ENCODE measurements around the gene CT47C1. TPM values are rescaled to one million over a fixed set of nuclear protein-coding genes. Genes with fewer than 3 reads are reported as not detected.

Gene CT47C1
- total and polyA plus RNA-seq, 10 of the 15 experiments (the other 5 are each of a cell fraction or from before 2014, with no cell fraction given) = not detected

- no TSS peak for BruUV-seq (replicated peaks)
- Histone ChIP-seq H3K4me1 (ENCODE audit: control insufficient read depth, insufficient read depth, low read length) (no peaks in the 10 kb centered on the region), H3K27ac (ENCODE audit: control insufficient read depth, insufficient read depth) (no peak overlapping the region), H3K79me2 (ENCODE audit: control insufficient read depth, insufficient read depth, low read length) (no peaks in the 10 kb centered on the region), H3K4me3 (no peak overlapping the region), H3K27me3 (replicated peaks in 1 of 2; ENCODE audit: control insufficient read depth in 2 of 2, insufficient read depth in 2 of 2, low read length in 1 of 2) (no peaks in the 10 kb centered on the region; a peak in 1 of 4 replicates), H2AFZ (ENCODE audit: control insufficient read depth, low read depth, low read length) (no peak overlapping the region), H3K4me2 (ENCODE audit: control insufficient read depth, insufficient read depth) (no peak overlapping the region), H4K20me1 (ENCODE audit: control insufficient read depth, insufficient read depth) (no peaks in the 10 kb centered on the region), H3K36me3 (ENCODE audit: control insufficient read depth in 2 of 2, insufficient read depth in 2 of 2, low read length in 1 of 2) (no peaks in the 10 kb centered on the region), H3K9me3 (replicated peaks; ENCODE audit: control insufficient read depth, insufficient read depth, low read length) (no peaks in the 10 kb centered on the region), H3K9ac (ENCODE audit: control insufficient read depth, insufficient read depth, low read length) (no peak overlapping the region)
- TF ChIP-seq PML (IDR thresholded peaks at IDR 0.05; ENCODE audit: low read length) = no peak
- TF ChIP-seq BACH1 (IDR thresholded peaks at IDR 0.05; ENCODE audit: borderline replicate concordance) = no peak
- no peak for TF ChIP-seq NFYA (IDR thresholded peaks at IDR 0.05; ENCODE audit: borderline replicate concordance, low read depth, low read length)
- FAIRE-seq (no peak), DNase-seq (ENCODE audit: low read depth, low spot score) (no peak), ATAC-seq (no peak)
- whole genome bisulfite sequencing (ENCODE audit: insufficient coverage, insufficient replicate concordance, low lambda C conversion rate, missing lambda C conversion rate) = 0% methylated on average over 1 of the region's 1 CpG
- intact Hi-C loops (cut with micrococcal nuclease; ENCODE audit: unreplicated experiment) (no loop called here), in situ Hi-C loops (cut with MboI) (no loop called here)
- RAD21 ChIA-PET (ENCODE audit: unreplicated experiment) = interaction anchor here (0.8 kb wide), 1 partner anchor 9 kb away, joined by 3 read pairs; no protein-coding TSS in a partner anchor
- CTCF ChIA-PET = interaction anchor here (1.5 to 1.8 kb wide), 2 partner anchors 74 to 96 kb away, joined by 5 to 7 read pairs; no protein-coding TSS in a partner anchor
- SMC1A ChIA-PET (ENCODE audit: uncharacterized antibody, unreplicated experiment) = interaction anchor here (0.6 to 1.7 kb wide), 4 partner anchors 73 to 383 kb away, joined by 3 to 4 read pairs (median 3); no protein-coding TSS in a partner anchor
- POLR2A ChIA-PET = interaction anchor here (0.6 to 0.8 kb wide), 2 partner anchors 8 to 540 kb away, joined by 3 to 6 read pairs; no protein-coding TSS in a partner anchor
Observed at GRCh38 chrX:119121341-119121740, 48.5 kb downstream of the CT47C1 start.

Other genes with a start within 250 kb of the CT47C1 start
- gene ZCCHC12, start 249.2 kb upstream of the CT47C1 start, total RNA-seq (2014; rRNA removed) = not detected in 2 replicates
- gene ZCCHC12, start 249.2 kb upstream of the CT47C1 start, total RNA-seq (2014; rRNA removed; fragmentation: Illumina TruSeq; extraction: Trizol) = not detected in 2 replicates
- gene ZCCHC12, start 249.2 kb upstream of the CT47C1 start, total RNA-seq (2021) = not detected in 2 replicates
- gene ZCCHC12, start 249.2 kb upstream of the CT47C1 start, polyA plus RNA-seq (2011; rRNA removed) = 0.04 TPM in 1 of 2 replicates, not detected in the other
- not detected in 2 replicates for gene ZCCHC12, start 249.2 kb upstream of the CT47C1 start, polyA plus RNA-seq (2014; fragmentation: Illumina TruSeq; extraction: Trizol)
- gene ZCCHC12, start 249.2 kb upstream of the CT47C1 start, polyA plus RNA-seq (2014; fragmentation: Nextera tagmentation; extraction: Ambion mirVana) = not detected
- gene ZCCHC12, start 249.2 kb upstream of the CT47C1 start, polyA plus RNA-seq (2014; rRNA removed) = not detected in 2 replicates
- gene ZCCHC12, start 249.2 kb upstream of the CT47C1 start, polyA plus RNA-seq (2016; fragmentation: Nextera tagmentation; extraction: Ambion mirVana) = not detected
- 0.23 TPM in 1 of 2 replicates, not detected in the other for gene LONRF3, start 98.4 kb upstream of the CT47C1 start, total RNA-seq (2014; rRNA removed)
- gene LONRF3, start 98.4 kb upstream of the CT47C1 start, total RNA-seq (2014; rRNA removed; fragmentation: Illumina TruSeq; extraction: Trizol) = 0.09 TPM in 2 replicates
- gene LONRF3, start 98.4 kb upstream of the CT47C1 start, total RNA-seq (2021) = 0.10 and 0.16 TPM in 2 replicates
- gene LONRF3, start 98.4 kb upstream of the CT47C1 start, polyA plus RNA-seq (2011; rRNA removed) = 0.05 TPM in 1 of 2 replicates, not detected in the other
- gene LONRF3, start 98.4 kb upstream of the CT47C1 start, polyA plus RNA-seq (2014; fragmentation: Illumina TruSeq; extraction: Trizol) = 0.09 TPM in 1 of 2 replicates, not detected in the other
- under 1 TPM in 1 of 2 experiments, not detected in 1; 0.07 TPM for gene LONRF3, start 98.4 kb upstream of the CT47C1 start, polyA plus RNA-seq (2014; fragmentation: Nextera tagmentation; extraction: Ambion mirVana)
- gene LONRF3, start 98.4 kb upstream of the CT47C1 start, polyA plus RNA-seq (2014; rRNA removed) = 0.05 and 0.08 TPM in 2 replicates
- gene LONRF3, start 98.4 kb upstream of the CT47C1 start, polyA plus RNA-seq (2016; fragmentation: Nextera tagmentation; extraction: Ambion mirVana) = not detected
- gene KIAA1210, start 54.8 kb downstream of the CT47C1 start, total RNA-seq (2014; rRNA removed) = not detected in 2 replicates
- not detected in 2 replicates for gene KIAA1210, start 54.8 kb downstream of the CT47C1 start, total RNA-seq (2014; rRNA removed; fragmentation: Illumina TruSeq; extraction: Trizol)
- gene KIAA1210, start 54.8 kb downstream of the CT47C1 start, total RNA-seq (2021) = not detected in 2 replicates
- 0.01 TPM in 2 replicates for gene KIAA1210, start 54.8 kb downstream of the CT47C1 start, polyA plus RNA-seq (2011; rRNA removed)
- 0.03 TPM in 1 of 2 replicates, not detected in the other for gene KIAA1210, start 54.8 kb downstream of the CT47C1 start, polyA plus RNA-seq (2014; fragmentation: Illumina TruSeq; extraction: Trizol)
- gene KIAA1210, start 54.8 kb downstream of the CT47C1 start, polyA plus RNA-seq (2014; fragmentation: Nextera tagmentation; extraction: Ambion mirVana) = not detected
- not detected in 2 replicates for gene KIAA1210, start 54.8 kb downstream of the CT47C1 start, polyA plus RNA-seq (2014; rRNA removed)
- not detected for gene KIAA1210, start 54.8 kb downstream of the CT47C1 start, polyA plus RNA-seq (2016; fragmentation: Nextera tagmentation; extraction: Ambion mirVana)
- 54.4 and 58.5 TPM in 2 replicates for gene PGRMC1, start 163.3 kb downstream of the CT47C1 start, total RNA-seq (2014; rRNA removed)
- 35.1 and 38.6 TPM in 2 replicates for gene PGRMC1, start 163.3 kb downstream of the CT47C1 start, total RNA-seq (2014; rRNA removed; fragmentation: Illumina TruSeq; extraction: Trizol)
- 36.3 and 38.9 TPM in 2 replicates for gene PGRMC1, start 163.3 kb downstream of the CT47C1 start, total RNA-seq (2021)
- gene PGRMC1, start 163.3 kb downstream of the CT47C1 start, polyA plus RNA-seq (2011; rRNA removed) = 47.7 and 69.2 TPM in 2 replicates
- gene PGRMC1, start 163.3 kb downstream of the CT47C1 start, polyA plus RNA-seq (2014; fragmentation: Illumina TruSeq; extraction: Trizol) = 40.4 and 47.0 TPM in 2 replicates
- gene PGRMC1, start 163.3 kb downstream of the CT47C1 start, polyA plus RNA-seq (2014; fragmentation: Nextera tagmentation; extraction: Ambion mirVana) = 10 to 100 TPM; 13.6 to 28.9 TPM
- gene PGRMC1, start 163.3 kb downstream of the CT47C1 start, polyA plus RNA-seq (2014; rRNA removed) = 40.1 and 46.2 TPM in 2 replicates
- 10 to 100 TPM; 59.3 to 60.9 TPM for gene PGRMC1, start 163.3 kb downstream of the CT47C1 start, polyA plus RNA-seq (2016; fragmentation: Nextera tagmentation; extraction: Ambion mirVana)